IPS-18a (cell line): ENCODE results near the gene PDE4A.
"Not testable (repeated sequence)": the region's sequence is repeated elsewhere in the genome, so short reads cannot be mapped to it uniquely, and the experiment has no call there.

ENCODE experiments used
- H3K27ac ChIP-seq: one replicate; pipeline ENCODE4 v1.5.1; 2013; ENCODE audit warnings: low read length
- H3K27me3 ChIP-seq: one replicate; pipeline ENCODE4 v1.6.1; 2013; ENCODE audit warnings: mild to moderate bottlenecking, low read length; ENCODE audit not compliant: control insufficient read depth, insufficient read depth
- H3K36me3 ChIP-seq: one replicate; pipeline ENCODE4 v1.6.1; 2013; ENCODE audit warnings: low read depth, low read length; ENCODE audit not compliant: control insufficient read depth
- H3K4me1 ChIP-seq: one replicate; pipeline ENCODE4 v1.6.1; 2013; ENCODE audit warnings: low read depth, low read length; ENCODE audit not compliant: control insufficient read depth
- H3K4me3 ChIP-seq: one replicate; pipeline ENCODE4 v1.5.1; 2013; ENCODE audit warnings: low read length
- H3K9ac ChIP-seq: one replicate; pipeline ENCODE4 v1.6.1; 2013; ENCODE audit warnings: mild to moderate bottlenecking, low read length, moderate library complexity
- H3K9me3 ChIP-seq: one replicate; pipeline ENCODE4 v1.6.1; 2013; ENCODE audit warnings: low read depth, low read length; ENCODE audit not compliant: control insufficient read depth

Gene PDE4A

GRCh38 chr19:10420444-10421239 is at the start of gene PDE4A:
Gene PDE4A, plus strand, starts transcription at chr19:10420538. Its CDS starts 227 bp downstream, at chr19:10420765.
- Histone ChIP-seq H3K9me3 (no peaks in the 10 kb centered on the region), H3K36me3 (no peaks in the 10 kb centered on the region), H3K4me3 (peak within 1 kb of the TSS; percentile 45), H3K4me1 (peaks cover 13% of the 10 kb centered on the region), H3K27ac (no peak within 1 kb of the TSS), H3K27me3 (peaks cover 96% of the 10 kb centered on the region), H3K9ac (no peak within 1 kb of the TSS)

GRCh38 chr19:10372690-10373089 is 47.6 kb upstream of the PDE4A start:
- no peak overlapping the region for H3K9ac ChIP-seq
- H3K36me3 ChIP-seq: peaks cover 4% of the 10 kb centered on the region
- no peaks in the 10 kb centered on the region for H3K4me1 ChIP-seq
- H3K27me3 ChIP-seq: no peaks in the 10 kb centered on the region
- no peak overlapping the region for H3K4me3 ChIP-seq
- H3K9me3 ChIP-seq: no peaks in the 10 kb centered on the region
- H3K27ac ChIP-seq: no peak overlapping the region

- Histone ChIP-seq H3K27me3 (no peaks in the 10 kb centered on the region), H3K9me3 (no peaks in the 10 kb centered on the region), H3K36me3 (peaks cover 4% of the 10 kb centered on the region), H3K4me3 (no peak overlapping the region), H3K9ac (no peak overlapping the region), H3K27ac (no peak overlapping the region), H3K4me1 (no peaks in the 10 kb centered on the region)
Measured at GRCh38 chr19:10374931-10375330, 45.4 kb upstream of the PDE4A start.

GRCh38 chr19:10377140-10377640 is 43.1 kb upstream of the PDE4A start:
- not testable (repeated sequence) for H3K27me3 ChIP-seq, H3K4me3 ChIP-seq, H3K27ac ChIP-seq, H3K36me3 ChIP-seq, H3K9ac ChIP-seq, H3K4me1 ChIP-seq, H3K9me3 ChIP-seq

- H3K27ac ChIP-seq: no peak overlapping the region
- no peak overlapping the region for H3K9ac ChIP-seq
- no peaks in the 10 kb centered on the region for H3K4me1 ChIP-seq
- H3K36me3 ChIP-seq: peaks cover 4% of the 10 kb centered on the region
- no peak overlapping the region for H3K4me3 ChIP-seq
- H3K27me3 ChIP-seq: no peaks in the 10 kb centered on the region
- no peaks in the 10 kb centered on the region for H3K9me3 ChIP-seq
Measured at GRCh38 chr19:10378124-10378523, 42.2 kb upstream of the PDE4A start.

- no peak overlapping the region for H3K27ac ChIP-seq
Measured at GRCh38 chr19:10379880-10380312, 40.4 kb upstream of the PDE4A start.

GRCh38 chr19:10380313-10381102 is 39.8 kb upstream of the PDE4A start, which contains the start of gene TYK2:
Gene TYK2, minus strand, starts transcription at chr19:10380572. Its CDS starts 2,166 bp downstream, at chr19:10378406.
- peak within 1 kb of the TSS; percentile 77 for H3K4me3 ChIP-seq
- H3K9me3 ChIP-seq: no peaks in the 10 kb centered on the region
- peak within 1 kb of the TSS; percentile 79 for H3K27ac ChIP-seq
- H3K4me1 ChIP-seq: no peaks in the 10 kb centered on the region
- H3K27me3 ChIP-seq: no peaks in the 10 kb centered on the region
- peaks cover 4% of the 10 kb centered on the region for H3K36me3 ChIP-seq
- peak within 1 kb of the TSS; percentile 74 for H3K9ac ChIP-seq

More at GRCh38 chr19:10379880-10380312, 40.4 kb upstream of the PDE4A start:
- Histone ChIP-seq H3K27me3 (no peaks in the 10 kb centered on the region), H3K36me3 (peaks cover 4% of the 10 kb centered on the region), H3K4me3 (peak overlapping the region; percentile 77), H3K4me1 (no peaks in the 10 kb centered on the region), H3K9ac (peak overlapping the region; percentile 50), H3K9me3 (no peaks in the 10 kb centered on the region)

GRCh38 chr19:10383223-10383499 is 37.2 kb upstream of the PDE4A start:
- not testable (repeated sequence) for H3K4me3 ChIP-seq

GRCh38 chr19:10384580-10384979 is 35.8 kb upstream of the PDE4A start:
- Histone ChIP-seq H3K4me3 (no peak overlapping the region), H3K9me3 (no peaks in the 10 kb centered on the region), H3K36me3 (no peaks in the 10 kb centered on the region), H3K27ac (no peak overlapping the region), H3K9ac (no peak overlapping the region), H3K27me3 (no peaks in the 10 kb centered on the region), H3K4me1 (no peaks in the 10 kb centered on the region)

More at GRCh38 chr19:10383223-10383499, 37.2 kb upstream of the PDE4A start:
- H3K36me3 ChIP-seq, H3K9ac ChIP-seq, H3K27me3 ChIP-seq, H3K27ac ChIP-seq, H3K9me3 ChIP-seq, H3K4me1 ChIP-seq: not testable (repeated sequence)

- no peaks in the 10 kb centered on the region for H3K4me1 ChIP-seq
- no peaks in the 10 kb centered on the region for H3K27me3 ChIP-seq
- no peaks in the 10 kb centered on the region for H3K9me3 ChIP-seq
- no peak overlapping the region for H3K27ac ChIP-seq
- no peak overlapping the region for H3K4me3 ChIP-seq
- peaks cover 14% of the 10 kb centered on the region for H3K36me3 ChIP-seq
- no peak overlapping the region for H3K9ac ChIP-seq
Measured at GRCh38 chr19:10388957-10389356, 31.4 kb upstream of the PDE4A start.

GRCh38 chr19:10389863-10390262 is 30.5 kb upstream of the PDE4A start:
- H3K27ac ChIP-seq: no peak overlapping the region

More at GRCh38 chr19:10389863-10390262, 30.5 kb upstream of the PDE4A start:
- H3K4me3 ChIP-seq: no peak overlapping the region
- no peak overlapping the region for H3K9ac ChIP-seq
- H3K27me3 ChIP-seq: no peaks in the 10 kb centered on the region
- no peaks in the 10 kb centered on the region for H3K4me1 ChIP-seq
- peaks cover 20% of the 10 kb centered on the region for H3K36me3 ChIP-seq
- no peaks in the 10 kb centered on the region for H3K9me3 ChIP-seq
